HepG2 (cell line): ENCODE data around the gene OST4. TPM values are rescaled to one million over a fixed set of nuclear protein-coding genes. Genes with fewer than 3 reads are reported as not detected.
A peak's percentile ranks its signal among the peaks of the same experiment; 100 is the strongest.

Source experiments
- ATF2 ChIP-seq: sonication (generic); formaldehyde crosslinking; IDR thresholded peaks from 2 replicates; pipeline ENCODE4 v1.4.0; 2020; ENCODE audit warnings: missing genetic modification reagents
- ATF4 ChIP-seq, 2 experiments: fragments of 450-650 bp in 1 of 2; sonication (generic) in 1 of 2; formaldehyde crosslinking; IDR thresholded peaks; 2 replicates each; pipeline versions ENCODE4 v1.5.0 to v1.8.0; 2020 to 2022; ENCODE audit warnings: mild to moderate bottlenecking in 1 of 2, missing genetic modification reagents in 1 of 2
- HIC2 ChIP-seq: sonication (generic); formaldehyde crosslinking; IDR thresholded peaks from 2 replicates; pipeline ENCODE4 v1.9.0; 2022; ENCODE audit warnings: low read depth, missing genetic modification reagents
- MAX ChIP-seq: IDR thresholded peaks from 2 replicates; pipeline ENCODE4 v1.6.1; 2012; ENCODE audit warnings: inconsistent platforms
- NR2F2 ChIP-seq: IDR thresholded peaks from 2 replicates; pipeline ENCODE4 v1.6.1; 2012; ENCODE audit warnings: low read depth, inconsistent platforms, borderline replicate concordance
- SMAD9 ChIP-seq: sonication (generic); formaldehyde crosslinking; IDR thresholded peaks from 2 replicates; pipeline ENCODE4 v1.5.1; 2020; ENCODE audit warnings: mild to moderate bottlenecking, missing genetic modification reagents
- TFAP4 ChIP-seq: sonication (generic); IDR thresholded peaks from 2 replicates; pipeline ENCODE4 v1.6.1; 2016; ENCODE audit warnings: low read depth, borderline replicate concordance
- ZBTB10 ChIP-seq: sonication (generic); formaldehyde crosslinking; IDR thresholded peaks from 2 replicates; pipeline ENCODE4 v1.4.0; 2020; ENCODE audit warnings: missing genetic modification reagents, borderline replicate concordance
- ZFP36L1 ChIP-seq: sonication (generic); formaldehyde crosslinking; IDR thresholded peaks from 2 replicates; pipeline ENCODE4 v1.8.0; 2022; ENCODE audit warnings: mild to moderate bottlenecking, missing genetic modification reagents, moderate library complexity
- ZFP91 ChIP-seq: sonication (generic); formaldehyde crosslinking; IDR thresholded peaks from 2 replicates; pipeline ENCODE4 v1.9.0; 2022; ENCODE audit warnings: missing genetic modification reagents, mild to moderate bottlenecking, borderline replicate concordance
- ZNF264 ChIP-seq: sonication (generic); formaldehyde crosslinking; IDR thresholded peaks from 2 replicates; pipeline ENCODE4 v1.4.0; 2020; ENCODE audit warnings: missing genetic modification reagents
- ZNF33B ChIP-seq: sonication (generic); formaldehyde crosslinking; IDR thresholded peaks from 2 replicates; pipeline ENCODE4 v1.5.1; 2020; ENCODE audit warnings: mild to moderate bottlenecking, missing genetic modification reagents
- ZNF770 ChIP-seq: sonication (generic); formaldehyde crosslinking; IDR thresholded peaks from 2 replicates; pipeline ENCODE4 v1.5.0; 2020; ENCODE audit warnings: mild to moderate bottlenecking, missing genetic modification reagents
- ZNF782 ChIP-seq: sonication (generic); formaldehyde crosslinking; IDR thresholded peaks from 2 replicates; pipeline ENCODE4 v1.4.0; 2020; ENCODE audit warnings: missing genetic modification reagents, mild to moderate bottlenecking, borderline replicate concordance
- polyA plus RNA-seq, 8 experiments: library from polyadenylated mRNA; depleted of rRNA in 3 of 8; stranded (reverse) in 7 of 8; unstranded in 1 of 8; fragments of >200 nt; fragmentation: Illumina TruSeq in 4 of 8; extraction: Trizol in 4 of 8; gene quantifications; 2 replicates each; pipeline versions ENCODE4 v1.2.1 to v1.2.3, GENCODE V29; 2011 to 2016; ENCODE audit warnings: low read depth in 4 of 8, missing spikeins in 1 of 8, mixed read lengths in 1 of 8; ENCODE audit not compliant: insufficient read depth in 1 of 8
- total RNA-seq, 5 experiments: library from RNA; depleted of rRNA; stranded (reverse); fragments of >200 nt; fragmentation: Illumina TruSeq; extraction: Trizol; gene quantifications; 2 replicates each; pipeline ENCODE4 v1.2.3, GENCODE V29; 2016; ENCODE audit warnings: low read depth in 1 of 5

The OST4 gene
- total and polyA plus RNA-seq, 2 of the 13 experiments (the other 11 are each of a cell fraction or from before 2014, with no cell fraction given), result 498 to 584 TPM

- TF ChIP-seq ZFP91 (CRISPR knock-in tag) (peak; percentile 60), ZNF782 (CRISPR knock-in tag) (peak; percentile 53; the same call in 1 of the 2 replicates), ZNF264 (peak; percentile 86), ATF4 (CRISPR knock-in tag; IDR thresholded peaks at IDR 0.05) (peak in 1 of 2 experiments; percentile 61; a peak in 2 of 4 replicates), ZFP36L1 (CRISPR knock-in tag) (peak; percentile 60; the same call in 1 of the 2 replicates), MAX (peak; percentile 89), NR2F2 (peak; percentile 14; the same call in 1 of the 2 replicates), ZNF770 (CRISPR knock-in tag) (peak; percentile 97), ZBTB10 (CRISPR knock-in tag) (no peak), ZNF33B (CRISPR knock-in tag) (peak; percentile 30; the same call in 1 of the 2 replicates), HIC2 (CRISPR knock-in tag) (peak; percentile 95), TFAP4 (peak; percentile 91; the same call in 1 of the 2 replicates), SMAD9 (CRISPR knock-in tag) (no peak), ATF2 (CRISPR knock-in tag) (peak; percentile 63)
These were observed 22.2 kb upstream of the OST4 start (continued) for GRCh38 chr2:27093430-27094352.
